ENCODE measurements around the gene EPC1.
"Not testable (repeated sequence)": the region's sequence is repeated elsewhere in the genome, so short reads cannot be mapped to it uniquely, and the experiment has no call there.

DNA sequence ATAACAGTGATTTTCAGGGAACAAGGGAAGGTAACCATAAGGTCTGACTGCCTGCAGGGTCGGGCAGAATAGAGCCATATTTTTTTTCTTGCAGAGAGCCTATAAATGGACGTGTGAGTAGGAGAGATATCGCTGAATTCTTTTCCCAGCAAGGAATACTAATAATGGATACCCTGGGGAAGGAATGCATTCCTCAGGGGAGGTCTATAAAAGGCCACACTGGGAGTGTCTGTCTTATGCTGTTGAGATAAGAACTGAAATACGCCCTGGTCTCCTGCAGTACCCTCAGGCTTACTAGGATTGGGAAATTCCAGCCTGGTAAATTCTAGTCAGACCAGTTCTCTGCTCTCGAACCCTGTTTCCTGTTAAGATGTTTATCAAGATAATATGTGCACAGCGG, 127.8 kb downstream of the EPC1 start:
- TF ChIP-seq EZH2 (IDR thresholded peaks at IDR 0.05) = not testable (repeated sequence)
- TF ChIP-seq, protein P1, sequence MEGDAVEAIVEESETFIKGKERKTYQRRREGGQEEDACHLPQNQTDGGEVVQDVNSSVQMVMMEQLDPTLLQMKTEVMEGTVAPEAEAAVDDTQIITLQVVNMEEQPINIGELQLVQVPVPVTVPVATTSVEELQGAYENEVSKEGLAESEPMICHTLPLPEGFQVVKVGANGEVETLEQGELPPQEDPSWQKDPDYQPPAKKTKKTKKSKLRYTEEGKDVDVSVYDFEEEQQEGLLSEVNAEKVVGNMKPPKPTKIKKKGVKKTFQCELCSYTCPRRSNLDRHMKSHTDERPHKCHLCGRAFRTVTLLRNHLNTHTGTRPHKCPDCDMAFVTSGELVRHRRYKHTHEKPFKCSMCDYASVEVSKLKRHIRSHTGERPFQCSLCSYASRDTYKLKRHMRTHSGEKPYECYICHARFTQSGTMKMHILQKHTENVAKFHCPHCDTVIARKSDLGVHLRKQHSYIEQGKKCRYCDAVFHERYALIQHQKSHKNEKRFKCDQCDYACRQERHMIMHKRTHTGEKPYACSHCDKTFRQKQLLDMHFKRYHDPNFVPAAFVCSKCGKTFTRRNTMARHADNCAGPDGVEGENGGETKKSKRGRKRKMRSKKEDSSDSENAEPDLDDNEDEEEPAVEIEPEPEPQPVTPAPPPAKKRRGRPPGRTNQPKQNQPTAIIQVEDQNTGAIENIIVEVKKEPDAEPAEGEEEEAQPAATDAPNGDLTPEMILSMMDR (IDR thresholded peaks at IDR 0.05) = not testable (repeated sequence)

Measured in neural progenitor cell (in vitro differentiated cells).